22Rv1 (cell line): ENCODE measurements around the gene IGF1R.

Source experiments
- CTCF ChIP-seq: fragments of 450-650 bp; IDR thresholded peaks from 2 replicates; pipeline ENCODE4 v1.5.1; 2017; ENCODE audit warnings: mild to moderate bottlenecking
- ZFX ChIP-seq: fragments of 450-650 bp; IDR thresholded peaks from 2 replicates; pipeline ENCODE4 v1.6.1; 2017; ENCODE audit warnings: antibody characterized with exemption, borderline replicate concordance

GRCh38 chr15:98635848-98636247 lies 12.5 kb upstream of the IGF1R start:
- TF ChIP-seq CTCF (no peak), ZFX (no peak)
